A549 treated with dexamethasone at 1 μM for 4 hours (cell line): ENCODE data around the gene CX3CR1. TPM values are rescaled to one million over a fixed set of nuclear protein-coding genes. Genes with fewer than 3 reads are reported as not detected.

Experiments
- total RNA-seq: library from RNA; stranded (reverse); fragments of 200-300 nt; extraction: Qiagen RNA extraction; gene quantifications from 5 replicates; pipeline ENCODE4 v1.2.3, GENCODE V29; 2022

CX3CR1 gene
- 0.04 to 0.07 TPM (median 0.06 TPM) in 5 replicates for total RNA-seq

GRCh38 chr3:39279745-39280517 lies at the start of gene CX3CR1:
TSS of gene CX3CR1 (minus strand) at chr3:39280036. CDS start at chr3:39266509, 13,527 bp downstream.

GRCh38 chr3:39329493-39329892 lies 49.7 kb upstream of the CX3CR1 start, which contains the start of gene CCR8:
TSS of gene CCR8 (plus strand) at chr3:39329709. CDS start at chr3:39332332, 2,623 bp downstream.

Other genes with a start within 250 kb of the CX3CR1 start
- not detected in 5 replicates for gene SCN11A, start 228.1 kb downstream of the CX3CR1 start, total RNA-seq
- 19.6 to 25.5 TPM (median 22.9 TPM) in 5 replicates for gene WDR48, start 228.0 kb downstream of the CX3CR1 start, total RNA-seq
- 24.8 to 35.9 TPM (median 32.1 TPM) in 5 replicates for gene GORASP1, start 172.4 kb downstream of the CX3CR1 start, total RNA-seq
- 1.2 to 2.2 TPM (median 1.9 TPM) in 5 replicates for gene TTC21A, start 172.4 kb downstream of the CX3CR1 start, total RNA-seq
- 17.9 to 23.0 TPM (median 22.0 TPM) in 5 replicates for gene CSRNP1, start 126.4 kb downstream of the CX3CR1 start, total RNA-seq
- gene XIRP1, start 87.4 kb downstream of the CX3CR1 start, total RNA-seq = 0.21 to 0.28 TPM (median 0.25 TPM) in 5 replicates
- gene CCR8, start 49.7 kb upstream of the CX3CR1 start, total RNA-seq = not detected in 5 replicates
- 37.2 to 46.6 TPM (median 39.9 TPM) in 5 replicates for gene SLC25A38, start 103.3 kb upstream of the CX3CR1 start, total RNA-seq
- gene RPSA, start 126.7 kb upstream of the CX3CR1 start, total RNA-seq = 2,253 to 2,693 TPM (median 2,311 TPM) in 5 replicates
- gene MOBP, start 187.6 kb upstream of the CX3CR1 start, total RNA-seq = 0.03 to 0.15 TPM (median 0.08 TPM) in 5 replicates